ENCODE measurements around the gene ANXA2R. TPM values are rescaled to one million over a fixed set of nuclear protein-coding genes. Genes with fewer than 3 reads are reported as not detected.

Gene ANXA2R
- total and polyA plus RNA-seq, 2 of the 4 experiments (the other 2 are of a cell fraction), result 1.3 to 3.6 TPM

GRCh38 chr5:43006424-43007202 is 33.5 kb downstream of the ANXA2R start:
- in situ Hi-C loops (cut with MboI; ENCODE audit: low sequenced_read_pairs) (no loop called here), intact Hi-C loops (cut with micrococcal nuclease) (no loop called here), dilution Hi-C loops (cut with HindIII; ENCODE audit: low sequenced_read_pairs, unreplicated experiment) (no loop called here)
- peaks cover 7% of the 10 kb centered on the region for H3K9me1 ChIP-seq (ENCODE audit: insufficient read depth, low read length)
- DNase-seq, result peak; percentile 31
- H4K8ac ChIP-seq (ENCODE audit: low read depth in 2 of 2, low read length in 2 of 2), result peak overlapping the region; percentile 96 to 100
- H3K4me1 ChIP-seq (ENCODE audit: control insufficient read depth, insufficient read depth, low read length), result peaks cover 19% of the 10 kb centered on the region
- peak overlapping the region; percentile 96 for H2BK5ac ChIP-seq (ENCODE audit: low read depth, low read length, poor library complexity, severe bottlenecking)
- H2AFZ ChIP-seq (replicated peaks; ENCODE audit: low read length, poor library complexity), result peak overlapping the region; percentile 94
- H3K79me1 ChIP-seq (ENCODE audit: low read depth in 1 of 2, low read length in 2 of 2), result peaks cover 9 to 29% of the 10 kb centered on the region in 2 experiments; a peak in 3 of 4 replicates
- H2BK15ac ChIP-seq (ENCODE audit: low read depth, low read length), result peak overlapping the region; percentile 98; the same call in 2 of the 3 replicates
- H3K4me2 ChIP-seq (ENCODE audit: low read depth, low read length), result peak overlapping the region; percentile 78
- peak overlapping the region; percentile 86; the same call in 1 of the 2 replicates for H2BK20ac ChIP-seq (ENCODE audit: low read depth, low read length)
- TF ChIP-seq RFX5 (IDR thresholded peaks at IDR 0.05; ENCODE audit: low read depth, low read length) (no peak), POLR2A (IDR thresholded peaks at IDR 0.05; ENCODE audit: low read depth, low read length) (no peak), CEBPB (IDR thresholded peaks at IDR 0.05; ENCODE audit: low read depth, low read length) (no peak), CHD1 (IDR thresholded peaks at IDR 0.05; ENCODE audit: low read depth, low read length) (no peak), RAD21 (IDR thresholded peaks at IDR 0.05; ENCODE audit: low read length) (no peak), RCOR1 (IDR thresholded peaks at IDR 0.05; ENCODE audit: insufficient replicate concordance, low read length) (no peak), USF2 (IDR thresholded peaks at IDR 0.05; ENCODE audit: low read depth, low read length) (no peak), CTCF (conservative IDR thresholded peaks at IDR 0.05; ENCODE audit: low read depth, low read length) (no peak), MAZ (IDR thresholded peaks at IDR 0.05; ENCODE audit: borderline replicate concordance, low read depth, low read length) (no peak), BHLHE40 (IDR thresholded peaks at IDR 0.05; ENCODE audit: low read depth, low read length) (no peak), SMC3 (IDR thresholded peaks at IDR 0.05; ENCODE audit: low read depth, low read length) (no peak)
- H3K27ac ChIP-seq (ENCODE audit: insufficient read depth, low read length), result peak overlapping the region; percentile 90
- peak overlapping the region; percentile 97 for H2BK120ac ChIP-seq (ENCODE audit: low read depth, low read length)
- H3K4me3 ChIP-seq (ENCODE audit: insufficient read depth, low read depth, low read length), result no peak overlapping the region
- peak overlapping the region; percentile 99 for H2AK5ac ChIP-seq (ENCODE audit: low read depth, low read length)
- peak overlapping the region; percentile 99 for H3K56ac ChIP-seq (ENCODE audit: extremely low read depth, insufficient read depth, low read length)
- no peaks in the 10 kb centered on the region for H3K27me3 ChIP-seq (ENCODE audit: control insufficient read depth, insufficient read depth, low read length)
- peak overlapping the region; percentile 100 for H3K23ac ChIP-seq (ENCODE audit: low read depth, low read length)
- no peaks in the 10 kb centered on the region for H3K9me3 ChIP-seq (ENCODE audit: control insufficient read depth, insufficient read depth, low read length)
- H4K20me1 ChIP-seq (ENCODE audit: insufficient read depth, low read length), result no peaks in the 10 kb centered on the region; the same call in 1 of the 2 replicates
- H3K9ac ChIP-seq (ENCODE audit: low read depth, low read length), result peak overlapping the region; percentile 65
- no peak for ATAC-seq (ENCODE audit: low read depth)
- no CpG with 5 or more reads among the region's 19 CpGs for WGBS, 2 experiments (ENCODE audit: extremely low coverage in 2 of 2, insufficient read length in 1 of 2)
- no TSS peak for BruUV-seq (replicated peaks)
- ChIA-PET CTCF (interaction anchor here (1.8 kb wide), 1 partner anchor 98 kb away, joined by 5 read pairs; no protein-coding TSS in a partner anchor), POLR2A (ENCODE audit: unreplicated experiment) (interaction anchor here (0.6 to 1.2 kb wide), 6 partner anchors 10 to 61 kb away, joined by 3 to 7 read pairs (median 4); no protein-coding TSS in a partner anchor)
- H2AK9ac ChIP-seq (replicated peaks; ENCODE audit: low read depth, low read length, poor library complexity), result peak overlapping the region; percentile 99
- H3K14ac ChIP-seq (replicated peaks; ENCODE audit: low read depth, low read length), result peak overlapping the region; percentile 100
- H4K91ac ChIP-seq (ENCODE audit: insufficient read depth, low read depth, low read length), result peak overlapping the region; percentile 100
- peak overlapping the region; percentile 97 for H3K18ac ChIP-seq (ENCODE audit: low read depth, low read length)
- H4K5ac ChIP-seq (ENCODE audit: low read depth, low read length), result peak overlapping the region; percentile 98
- peak overlapping the region; percentile 100 for H3K4ac ChIP-seq (ENCODE audit: low read depth, low read length)
- H3K36me3 ChIP-seq (ENCODE audit: control insufficient read depth, insufficient read depth, low read length), result no peaks in the 10 kb centered on the region
